SK-MEL-5 (cell line): ENCODE data around the gene MEP1B. TPM values are rescaled to one million over a fixed set of nuclear protein-coding genes. Genes with fewer than 3 reads are reported as not detected.
"Not testable (repeated sequence)": the region's sequence is repeated elsewhere in the genome, so short reads cannot be mapped to it uniquely, and the experiment has no call there.

Experiments used
- DNase-seq: peaks from one replicate; pipeline ENCODE4 v3.0.0-alpha.2; 2016; ENCODE audit warnings: low read depth, low spot score
- in situ Hi-C: cut with HindIII; loops from 2 replicates; pipeline ENCODE4 v1.10.0; 2016; ENCODE audit warnings: low sequenced_read_pairs, high pct_unique_total_duplicates, low pct_unique_long_range_greater_than_20kb
- total RNA-seq: library from RNA; depleted of rRNA; stranded (reverse); fragments of >200 nt; shearing (Covaris generic); gene quantifications from 2 replicates; pipeline ENCODE4 v1.2.3, GENCODE V29; 2014

The MEP1B gene
- total RNA-seq, 1 experiment from 2014 or later: not detected

GRCh38 chr18:32200766-32201165 lies 10.9 kb downstream of the MEP1B start:
- DNase-seq: no peak
- in situ Hi-C loops: no loop called here

GRCh38 chr18:32201948-32202672 lies 12.3 kb downstream of the MEP1B start:
- DNase-seq: no peak
- in situ Hi-C loops: no loop called here

DNA sequence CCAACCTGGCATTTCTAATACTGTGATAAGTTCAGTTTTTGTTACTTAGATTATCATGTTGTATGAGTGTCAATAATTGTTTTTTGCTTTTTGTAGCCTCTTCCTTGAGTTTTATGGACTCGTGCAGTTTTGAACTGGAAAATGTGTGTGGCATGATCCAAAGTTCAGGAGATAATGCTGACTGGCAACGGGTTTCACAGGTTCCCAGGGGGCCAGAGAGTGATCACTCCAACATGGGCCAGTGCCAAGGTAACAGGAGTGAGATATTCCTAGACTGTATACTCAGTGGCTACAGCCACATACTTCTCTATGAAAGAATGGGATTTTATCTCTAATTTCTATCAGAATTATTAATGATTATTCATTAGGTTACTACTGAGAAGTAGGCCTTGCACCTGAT lies 18.2 kb downstream of the MEP1B start:
- in situ Hi-C loops: no loop called here
- DNase-seq: no peak

DNA sequence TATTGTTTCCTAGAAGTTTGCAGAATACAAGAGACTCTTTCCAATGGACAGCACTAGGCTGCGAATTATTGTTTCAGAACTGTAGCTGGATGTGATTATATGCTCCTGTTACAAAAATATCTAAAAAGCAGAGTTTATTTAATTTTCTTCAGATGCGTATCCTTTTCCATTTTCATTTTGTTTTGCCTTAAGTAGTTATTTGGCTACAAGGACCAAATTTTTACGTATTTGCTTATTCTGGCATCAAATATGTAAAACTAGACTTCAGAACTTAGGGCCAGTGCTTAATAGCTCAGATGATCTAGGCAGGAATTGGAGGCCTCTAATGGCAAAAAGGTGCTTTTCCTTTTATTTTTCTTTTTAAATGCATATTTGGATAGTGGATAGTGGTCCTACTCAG lies 18.7 kb downstream of the MEP1B start:
- DNase-seq: no peak
- in situ Hi-C loops: no loop called here

- no peak for DNase-seq
- in situ Hi-C loops: no loop called here
Observed at GRCh38 chr18:32209685-32210445, 20.0 kb downstream of the MEP1B start.

GRCh38 chr18:32213693-32214092 lies 23.9 kb downstream of the MEP1B start:
- no peak for DNase-seq
- in situ Hi-C loops: no loop called here

DNA sequence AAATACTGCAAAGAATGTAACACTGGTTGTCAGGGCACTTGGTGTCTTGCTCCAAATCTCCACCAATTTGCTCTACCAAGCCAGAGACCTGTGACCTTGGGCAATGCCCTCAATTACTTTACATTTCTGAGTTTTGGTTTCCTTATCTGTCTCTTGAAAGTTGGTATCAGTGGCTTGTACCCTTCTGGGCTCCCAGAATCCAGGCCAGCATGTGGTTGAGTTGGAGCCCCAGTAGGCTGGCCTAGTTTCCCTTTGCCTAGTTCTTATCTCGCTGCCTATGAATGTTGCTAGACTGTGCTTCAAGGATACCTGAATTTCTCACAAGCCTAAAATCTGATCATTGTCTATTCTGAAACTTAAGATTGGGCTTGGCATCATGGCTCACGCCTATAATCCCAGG lies 26.6 kb downstream of the MEP1B start:
- in situ Hi-C loops: no loop called here
- no peak for DNase-seq

DNA sequence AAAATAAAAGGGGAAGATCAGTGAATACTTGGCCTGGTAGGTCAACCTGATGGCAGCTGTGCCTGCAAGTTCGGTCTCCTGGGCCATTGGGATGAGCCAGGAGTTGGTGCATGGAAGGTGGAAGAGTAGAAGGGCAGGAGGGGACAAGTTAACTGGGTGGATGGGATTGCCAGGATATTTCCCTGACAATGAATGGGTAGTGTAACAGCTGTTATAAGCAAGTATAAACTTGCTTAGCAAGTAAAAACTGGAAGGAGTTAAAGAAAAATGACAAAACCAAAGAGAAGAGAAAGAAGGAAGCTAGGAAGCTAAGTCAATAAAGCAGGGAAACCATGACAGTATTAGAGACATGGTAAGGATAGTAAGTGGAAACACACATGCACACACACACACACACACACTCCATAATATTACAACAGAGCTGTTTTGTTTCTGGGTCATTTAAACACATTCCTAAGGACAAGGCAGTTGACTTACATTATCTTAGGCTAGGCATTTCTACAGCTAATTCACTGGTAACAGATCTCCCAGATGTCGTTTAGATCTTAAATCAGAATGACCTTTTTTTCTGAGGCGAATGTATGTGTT lies 29.7 kb downstream of the MEP1B start:
- DNase-seq: no peak
- in situ Hi-C loops: no loop called here

DNA sequence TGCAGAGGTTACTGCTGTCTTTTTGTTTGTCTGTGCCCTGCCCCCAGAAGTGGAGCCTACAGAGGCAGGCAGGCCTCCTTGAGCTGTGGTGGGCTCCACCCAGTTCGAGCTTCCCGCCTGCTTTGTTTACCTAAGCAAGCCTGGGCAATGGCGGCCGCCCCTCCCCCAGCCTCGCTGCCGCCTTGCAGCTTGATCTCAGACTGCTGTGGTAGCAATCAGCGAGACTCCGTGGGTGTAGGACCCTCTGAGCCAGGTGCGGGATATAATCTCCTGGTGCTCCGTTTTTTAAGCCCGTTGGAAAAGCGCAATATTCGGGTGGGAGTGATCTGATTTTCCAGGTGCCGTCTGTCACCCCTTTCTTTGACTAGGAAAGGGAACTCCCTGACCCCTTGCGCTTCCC lies 43.5 kb downstream of the MEP1B start:
- in situ Hi-C loops, DNase-seq: not testable (repeated sequence)

GRCh38 chr18:32237049-32237448 lies 47.2 kb downstream of the MEP1B start:
- no peak for DNase-seq
- in situ Hi-C loops: no loop called here

- in situ Hi-C loops: no loop called here
- DNase-seq: peak; percentile 14
Observed at GRCh38 chr18:32238635-32239268, 48.9 kb downstream of the MEP1B start.

DNA sequence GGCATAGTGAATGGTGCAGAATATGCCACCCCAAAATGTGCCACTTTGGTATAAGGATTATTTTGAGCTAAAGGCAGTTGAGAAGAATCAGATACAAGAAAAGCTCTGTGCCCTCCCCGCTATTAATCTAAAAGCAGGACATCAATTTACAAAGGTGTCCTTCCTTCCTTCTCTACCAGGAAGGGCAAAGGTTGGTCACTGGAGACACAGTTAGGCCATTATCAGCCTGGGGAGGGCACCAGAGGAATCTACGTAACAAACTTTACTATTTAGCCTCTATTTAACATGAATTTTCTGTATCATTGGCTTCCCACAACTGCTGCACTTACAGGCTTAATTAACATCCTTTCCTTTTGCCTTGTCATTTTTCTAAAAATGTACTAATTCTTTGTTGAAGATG lies 52.6 kb downstream of the MEP1B start:
- in situ Hi-C loops: no loop called here
- no peak for DNase-seq

GRCh38 chr18:32243358-32243757 lies 53.5 kb downstream of the MEP1B start:
- in situ Hi-C loops: no loop called here
- no peak for DNase-seq

GRCh38 chr18:32244881-32245280 lies 55.0 kb downstream of the MEP1B start:
- DNase-seq: no peak
- in situ Hi-C loops: no loop called here

DNA sequence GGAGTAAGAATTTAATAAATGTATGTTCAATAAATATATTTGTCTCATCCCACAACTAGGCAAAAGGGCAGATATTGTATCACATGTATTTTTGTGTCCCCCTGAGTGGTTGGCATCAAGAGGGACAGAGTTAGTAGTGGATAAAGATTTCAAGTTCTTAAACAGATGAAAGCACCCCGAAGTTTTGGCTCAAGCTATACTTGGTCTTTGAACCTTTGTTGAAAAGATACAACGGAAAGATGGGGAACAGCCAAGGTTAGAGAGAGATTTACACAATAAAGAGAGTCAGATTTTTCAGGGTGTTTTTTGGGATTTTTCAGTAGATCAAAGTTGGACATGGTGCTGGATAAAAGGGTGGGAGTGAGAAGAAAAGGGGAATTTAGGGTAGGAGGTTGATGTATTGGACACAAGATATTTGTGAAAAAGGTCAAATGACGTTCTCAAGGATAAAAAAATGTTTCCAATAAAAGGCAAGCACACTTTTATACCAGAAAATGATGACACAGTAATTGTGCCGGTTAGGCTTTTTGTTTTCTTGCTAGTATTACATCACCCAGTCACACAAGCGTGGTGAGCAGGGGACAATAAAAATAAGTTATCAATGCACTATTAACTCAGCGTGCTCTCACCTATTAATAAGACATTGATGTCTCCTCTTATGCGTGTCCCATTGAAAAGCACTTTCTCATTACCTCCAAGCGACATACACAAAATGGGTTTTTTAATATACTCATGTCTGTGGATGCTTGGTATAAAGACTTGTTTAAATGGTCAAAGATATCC lies 59.5 kb downstream of the MEP1B start:
- in situ Hi-C loops: no loop called here
- DNase-seq: no peak

- in situ Hi-C loops: no loop called here
- DNase-seq: no peak
Observed at GRCh38 chr18:32251466-32251865, 61.6 kb downstream of the MEP1B start.

- DNase-seq: no peak
- in situ Hi-C loops: no loop called here
Observed at GRCh38 chr18:32252141-32252860, 62.5 kb downstream of the MEP1B start.
